ENCODE measurements around the gene CCSER1.
"Not testable (repeated sequence)": the region's sequence is repeated elsewhere in the genome, so short reads cannot be mapped to it uniquely, and the experiment has no call there.

Gene CCSER1

DNA sequence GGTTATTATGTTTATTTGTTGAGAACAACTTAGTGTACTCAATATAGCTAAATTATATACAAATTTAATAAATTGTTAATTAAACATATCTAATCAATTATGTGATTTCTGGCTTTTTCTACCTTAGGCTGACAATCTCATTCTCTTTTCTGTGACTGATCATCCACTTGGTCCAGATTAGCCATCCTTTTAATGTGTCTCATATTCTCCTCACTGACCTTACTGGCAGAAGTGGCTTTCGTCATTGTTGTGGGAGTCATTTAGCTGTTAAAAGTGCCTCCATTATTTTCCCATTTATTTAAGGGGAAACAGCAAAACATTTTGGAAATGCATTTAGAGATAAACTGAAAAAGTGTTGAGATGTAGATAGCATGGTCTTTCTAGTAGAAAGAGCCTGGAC, 172.2 kb downstream of the CCSER1 start:
- DNase-seq (ENCODE audit: extremely low spot score), result no peak
- CTCF ChIA-PET, result no interaction called here
- TF ChIP-seq, protein P1, sequence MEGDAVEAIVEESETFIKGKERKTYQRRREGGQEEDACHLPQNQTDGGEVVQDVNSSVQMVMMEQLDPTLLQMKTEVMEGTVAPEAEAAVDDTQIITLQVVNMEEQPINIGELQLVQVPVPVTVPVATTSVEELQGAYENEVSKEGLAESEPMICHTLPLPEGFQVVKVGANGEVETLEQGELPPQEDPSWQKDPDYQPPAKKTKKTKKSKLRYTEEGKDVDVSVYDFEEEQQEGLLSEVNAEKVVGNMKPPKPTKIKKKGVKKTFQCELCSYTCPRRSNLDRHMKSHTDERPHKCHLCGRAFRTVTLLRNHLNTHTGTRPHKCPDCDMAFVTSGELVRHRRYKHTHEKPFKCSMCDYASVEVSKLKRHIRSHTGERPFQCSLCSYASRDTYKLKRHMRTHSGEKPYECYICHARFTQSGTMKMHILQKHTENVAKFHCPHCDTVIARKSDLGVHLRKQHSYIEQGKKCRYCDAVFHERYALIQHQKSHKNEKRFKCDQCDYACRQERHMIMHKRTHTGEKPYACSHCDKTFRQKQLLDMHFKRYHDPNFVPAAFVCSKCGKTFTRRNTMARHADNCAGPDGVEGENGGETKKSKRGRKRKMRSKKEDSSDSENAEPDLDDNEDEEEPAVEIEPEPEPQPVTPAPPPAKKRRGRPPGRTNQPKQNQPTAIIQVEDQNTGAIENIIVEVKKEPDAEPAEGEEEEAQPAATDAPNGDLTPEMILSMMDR (IDR thresholded peaks at IDR 0.05; ENCODE audit: control extremely low read depth, extremely low read depth, low read depth, missing control alignments), result no peak
- POLR2A ChIA-PET, result no interaction called here

DNA sequence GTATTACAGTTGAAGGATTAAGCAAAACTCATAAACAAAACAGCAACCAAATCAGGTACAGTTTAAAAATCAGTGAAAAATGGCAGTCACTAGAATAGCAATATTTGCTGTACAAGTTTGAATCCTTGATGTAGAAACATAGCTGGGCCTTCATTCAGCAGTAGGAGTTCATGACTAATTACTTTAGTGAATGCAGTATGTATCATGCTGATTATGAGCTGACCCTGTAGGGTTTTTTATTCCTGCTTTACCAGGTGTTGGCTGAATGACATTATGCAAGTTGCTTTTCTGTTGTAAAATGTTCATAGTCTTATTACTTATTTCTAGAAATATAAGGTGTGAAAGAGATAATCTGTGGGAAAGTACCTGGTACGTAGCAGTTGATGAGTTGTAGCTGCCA, 179.6 kb downstream of the CCSER1 start:
- TF ChIP-seq, protein P1 (IDR thresholded peaks at IDR 0.05; ENCODE audit: control extremely low read depth, extremely low read depth, low read depth, missing control alignments), result no peak
- DNase-seq (ENCODE audit: extremely low spot score), result no peak
- CTCF ChIA-PET, result no interaction called here
- POLR2A ChIA-PET, result no interaction called here

DNA sequence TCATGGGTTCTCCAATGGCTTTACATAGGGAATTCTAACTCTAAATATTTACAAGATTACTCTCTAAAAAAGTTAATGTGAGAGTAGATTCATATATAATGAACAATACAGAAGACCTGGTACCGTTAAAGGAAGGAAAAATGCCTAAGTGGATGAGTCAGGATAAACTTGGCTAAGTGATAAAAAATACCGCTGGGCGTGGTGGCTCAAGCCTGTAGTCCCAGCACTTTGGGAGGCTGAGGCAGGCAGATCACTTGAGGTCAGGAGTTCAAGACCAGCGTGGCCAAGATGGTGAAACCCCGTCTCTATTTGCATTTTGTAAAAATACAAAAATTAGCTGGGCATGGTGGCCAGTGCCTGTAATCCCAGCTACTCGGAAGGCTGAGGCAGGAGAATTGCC, 189.9 kb downstream of the CCSER1 start:
- CTCF ChIA-PET; DNase-seq (ENCODE audit: extremely low spot score); POLR2A ChIA-PET: not testable (repeated sequence)

DNA sequence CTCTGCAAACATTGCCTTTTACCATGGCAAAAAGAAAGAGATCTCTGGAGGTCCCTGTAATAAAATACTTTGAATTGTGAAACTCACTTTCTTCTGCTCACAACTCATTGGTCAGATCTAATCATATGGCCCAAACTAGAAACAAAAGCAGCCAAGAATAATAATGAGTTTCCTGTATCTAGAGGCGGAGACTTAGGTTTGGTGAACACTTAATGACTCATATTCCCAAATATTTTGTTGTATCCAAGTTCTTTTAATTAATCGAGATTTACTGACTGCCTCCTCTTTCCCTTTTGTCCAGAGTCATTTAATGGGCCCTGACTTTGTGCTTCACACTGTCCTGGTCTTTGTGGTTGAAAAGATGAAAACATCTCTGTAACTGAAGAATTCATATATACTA, 190.6 kb downstream of the CCSER1 start:
- ChIA-PET POLR2A (no interaction called here), CTCF (no interaction called here)
- TF ChIP-seq, protein P1 (IDR thresholded peaks at IDR 0.05; ENCODE audit: control extremely low read depth, extremely low read depth, low read depth, missing control alignments), result no peak
- no peak for DNase-seq (ENCODE audit: extremely low spot score)

DNA sequence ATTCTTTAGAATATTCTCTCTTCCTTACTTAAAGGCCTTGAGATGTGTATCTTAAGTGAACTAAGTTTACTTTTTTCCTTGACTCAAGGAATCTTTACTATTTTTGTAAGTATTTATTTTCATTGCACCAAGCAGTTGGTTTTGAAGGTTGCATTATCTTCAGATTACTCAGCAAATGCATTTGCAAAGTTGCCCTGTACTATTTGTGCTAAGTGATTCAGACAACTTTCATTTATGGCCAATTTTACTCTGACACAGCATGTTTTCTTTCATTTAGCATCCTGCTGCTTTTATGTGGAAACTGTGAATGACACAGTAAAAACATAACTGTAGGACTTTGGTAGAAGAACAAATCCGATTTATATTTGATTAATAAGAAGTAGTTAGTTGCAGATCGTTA, 191.0 kb downstream of the CCSER1 start:
- POLR2A ChIA-PET, result no interaction called here
- CTCF ChIA-PET, result no interaction called here
- DNase-seq (ENCODE audit: extremely low spot score), result no peak
- TF ChIP-seq, protein P1 (IDR thresholded peaks at IDR 0.05; ENCODE audit: control extremely low read depth, extremely low read depth, low read depth, missing control alignments), result no peak

DNA sequence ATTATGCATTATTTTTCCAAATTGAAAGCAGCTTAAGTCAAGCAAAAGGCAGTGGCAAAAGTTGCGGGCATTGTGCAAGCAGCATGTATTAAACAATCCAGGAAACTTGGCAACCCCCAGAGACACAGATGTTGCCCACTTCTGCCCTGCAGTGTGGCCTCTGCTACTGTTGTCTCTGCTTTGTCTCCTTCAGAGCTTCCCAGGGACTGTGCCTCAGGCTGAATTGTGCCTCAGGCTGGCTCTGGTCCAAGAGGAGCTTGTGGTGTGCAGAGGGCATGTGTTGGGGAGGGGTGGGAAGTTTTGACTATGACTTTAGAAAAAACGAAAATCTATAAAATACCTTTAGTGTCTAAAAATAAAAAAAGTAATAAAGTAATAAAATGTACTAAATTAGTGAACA, 201.4 kb downstream of the CCSER1 start:
- no peak for DNase-seq (ENCODE audit: extremely low spot score)
- POLR2A ChIA-PET, result no interaction called here
- TF ChIP-seq, protein P1 (IDR thresholded peaks at IDR 0.05; ENCODE audit: control extremely low read depth, extremely low read depth, low read depth, missing control alignments), result no peak
- CTCF ChIA-PET, result no interaction called here

DNA sequence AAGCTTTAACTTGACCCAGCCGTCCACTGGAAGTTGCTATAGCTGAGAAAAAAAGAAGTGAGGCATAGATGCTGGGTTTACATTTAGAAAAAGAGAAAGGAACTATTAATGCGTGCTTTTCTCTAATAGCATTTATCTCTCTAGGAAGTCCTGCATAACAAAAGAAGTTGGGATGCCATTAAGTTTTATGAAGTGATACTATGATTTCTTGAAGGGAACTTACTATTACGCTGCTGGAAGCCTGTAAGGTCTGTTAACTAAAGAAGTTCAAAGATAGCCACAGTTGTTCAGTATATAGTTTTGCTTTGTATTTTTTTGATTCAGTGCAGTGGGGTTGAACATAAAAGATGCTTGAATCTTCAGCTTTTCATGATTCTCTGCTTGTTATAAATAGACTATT, 203.4 kb downstream of the CCSER1 start:
- TF ChIP-seq, protein P1 (IDR thresholded peaks at IDR 0.05; ENCODE audit: control extremely low read depth, extremely low read depth, low read depth, missing control alignments), result no peak
- DNase-seq (ENCODE audit: extremely low spot score), result no peak
- ChIA-PET CTCF (no interaction called here), POLR2A (no interaction called here)
